ENCODE measurements around the gene LCT.
"Not testable (repeated sequence)": the region's sequence is repeated elsewhere in the genome, so short reads cannot be mapped to it uniquely, and the experiment has no call there.

Gene LCT

GRCh38 chr2:135797497-135798274, 39.3 kb downstream of the LCT start:
- DNase-seq (ENCODE audit: low read depth), result peak; percentile 63

GRCh38 chr2:135796606-135797005, 40.4 kb downstream of the LCT start:
- no peak for DNase-seq (ENCODE audit: low read depth)

GRCh38 chr2:135795641-135796040, 41.3 kb downstream of the LCT start:
- DNase-seq (ENCODE audit: low read depth), result not testable (repeated sequence)

GRCh38 chr2:135792401-135793150, 44.4 kb downstream of the LCT start:
- DNase-seq (ENCODE audit: low read depth), result no peak

GRCh38 chr2:135791418-135792190, 45.4 kb downstream of the LCT start:
- no peak for DNase-seq (ENCODE audit: low read depth)

GRCh38 chr2:135790423-135790822, 46.6 kb downstream of the LCT start:
- no peak for DNase-seq (ENCODE audit: low read depth)

GRCh38 chr2:135786823-135787222, 50.2 kb downstream of the LCT start:
- no peak for DNase-seq (ENCODE audit: low read depth)

- no peak for DNase-seq (ENCODE audit: low read depth)
These were observed 52.0 kb downstream of the LCT start for GRCh38 chr2:135785032-135785431.

- no peak for DNase-seq (ENCODE audit: low read depth)
These were observed 53.5 kb downstream of the LCT start for GRCh38 chr2:135783439-135783838.

GRCh38 chr2:135782231-135782630, 54.8 kb downstream of the LCT start:
- no peak for DNase-seq (ENCODE audit: low read depth)

GRCh38 chr2:135776367-135776766, 60.6 kb downstream of the LCT start:
- no peak for DNase-seq (ENCODE audit: low read depth)

- DNase-seq (ENCODE audit: low read depth), result no peak
These were observed 61.6 kb downstream of the LCT start for GRCh38 chr2:135775420-135775819.

- no peak for DNase-seq (ENCODE audit: low read depth)
These were observed 63.1 kb downstream of the LCT start for GRCh38 chr2:135773917-135774316.

GRCh38 chr2:135773319-135773718, 63.7 kb downstream of the LCT start:
- no peak for DNase-seq (ENCODE audit: low read depth)

GRCh38 chr2:135768863-135769262, 68.1 kb downstream of the LCT start:
- no peak for DNase-seq (ENCODE audit: low read depth)

- no peak for DNase-seq (ENCODE audit: low read depth)
These were observed 74.5 kb downstream of the LCT start for GRCh38 chr2:135762530-135762929.

GRCh38 chr2:135762022-135762421, 75.0 kb downstream of the LCT start:
- no peak for DNase-seq (ENCODE audit: low read depth)

- no peak for DNase-seq (ENCODE audit: low read depth)
These were observed 80.3 kb downstream of the LCT start for GRCh38 chr2:135756692-135757091.

- no peak for DNase-seq (ENCODE audit: low read depth)
These were observed 81.4 kb downstream of the LCT start for GRCh38 chr2:135755573-135755972.

GRCh38 chr2:135745545-135745944, 91.4 kb downstream of the LCT start:
- DNase-seq (ENCODE audit: low read depth), result no peak

- no peak for DNase-seq (ENCODE audit: low read depth)
These were observed 92.1 kb downstream of the LCT start for GRCh38 chr2:135744760-135745314.

- DNase-seq (ENCODE audit: low read depth), result no peak
These were observed 93.1 kb downstream of the LCT start for GRCh38 chr2:135743860-135744259.
